ENCODE measurements around the gene RECQL. TPM values are rescaled to one million over a fixed set of nuclear protein-coding genes. Genes with fewer than 3 reads are reported as not detected.
"Not testable (repeated sequence)": the region's sequence is repeated elsewhere in the genome, so short reads cannot be mapped to it uniquely, and the experiment has no call there.

Gene RECQL
- total RNA-seq, 1 experiment from 2014 or later: 75.4 TPM

DNA sequence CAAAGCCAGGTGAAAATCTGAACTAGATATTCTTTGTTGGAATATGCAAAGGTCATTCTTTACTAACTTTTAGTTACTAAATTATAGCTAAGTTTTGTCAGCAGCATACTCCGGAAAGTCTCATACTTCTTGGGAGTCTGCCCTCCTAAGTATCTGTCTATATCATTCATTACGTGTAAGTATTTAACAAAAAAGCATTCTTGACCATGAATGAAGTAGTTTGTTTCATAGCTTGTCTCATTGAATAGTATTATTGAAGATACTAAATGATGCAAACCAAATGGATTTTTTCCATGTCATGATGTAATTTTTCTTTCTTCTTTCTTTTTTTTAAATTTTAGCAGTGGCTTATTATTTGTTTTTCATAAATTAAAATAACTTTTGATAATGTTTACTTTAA lies 14.8 kb upstream of the RECQL start:
- in situ Hi-C loops (cut with HindIII; ENCODE audit: low pct_unique_long_range_greater_than_20kb, low sequenced_read_pairs): no loop called here

DNA sequence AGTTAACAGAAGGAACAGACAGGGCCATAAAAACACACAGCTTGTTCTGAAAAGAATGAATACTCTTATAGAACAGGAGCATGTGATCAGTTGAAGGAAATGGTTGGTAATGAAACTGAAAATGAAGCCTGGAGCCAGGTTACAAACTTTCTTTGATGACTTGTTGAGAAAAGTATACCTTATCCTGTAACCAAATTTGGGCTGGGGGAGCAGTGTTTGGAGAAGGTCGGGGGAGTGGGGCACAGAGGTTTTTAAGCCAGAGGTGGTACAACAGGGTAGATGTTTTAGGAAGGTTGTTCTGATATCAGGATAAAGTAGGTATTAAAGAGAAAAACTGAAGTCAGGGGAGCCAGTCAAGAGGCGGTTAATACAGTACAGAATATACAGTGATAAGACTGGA lies 8.3 kb upstream of the RECQL start:
- in situ Hi-C loops (cut with HindIII; ENCODE audit: low pct_unique_long_range_greater_than_20kb, low sequenced_read_pairs): no loop called here
- no peak for DNase-seq (ENCODE audit: low read depth)

More for the DNA sequence above, 14.8 kb upstream of the RECQL start:
- no peak for DNase-seq (ENCODE audit: low read depth)

DNA sequence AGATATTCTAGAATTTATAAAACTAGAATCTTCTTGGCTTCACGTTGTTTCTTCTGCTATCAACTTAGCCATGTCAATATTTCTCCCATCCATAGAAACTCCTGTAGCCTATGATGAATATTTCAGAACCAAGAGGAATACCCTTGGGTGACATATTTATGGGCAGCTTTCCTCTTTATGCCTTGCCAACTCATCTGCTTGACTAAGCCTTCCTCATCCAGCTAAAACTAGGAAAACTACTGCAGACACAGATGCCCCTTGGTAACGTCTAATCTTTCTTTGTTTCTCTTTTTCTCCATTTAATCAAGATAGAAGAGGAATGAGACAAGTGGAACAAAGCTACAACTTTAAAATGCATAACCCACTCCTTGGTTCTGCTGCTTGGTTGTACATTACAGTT lies 6.4 kb upstream of the RECQL start:
- in situ Hi-C loops (cut with HindIII; ENCODE audit: low pct_unique_long_range_greater_than_20kb, low sequenced_read_pairs): no loop called here
- DNase-seq (ENCODE audit: low read depth): no peak

GRCh38 chr12:21505888-21506287 lies 4.5 kb upstream of the RECQL start:
- in situ Hi-C loops (cut with HindIII; ENCODE audit: low pct_unique_long_range_greater_than_20kb, low sequenced_read_pairs): no loop called here
- no peak for DNase-seq (ENCODE audit: low read depth)

GRCh38 chr12:21502872-21503271 lies 1.4 kb upstream of the RECQL start:
- no peak for DNase-seq (ENCODE audit: low read depth)
- in situ Hi-C loops (cut with HindIII; ENCODE audit: low pct_unique_long_range_greater_than_20kb, low sequenced_read_pairs): no loop called here

DNA sequence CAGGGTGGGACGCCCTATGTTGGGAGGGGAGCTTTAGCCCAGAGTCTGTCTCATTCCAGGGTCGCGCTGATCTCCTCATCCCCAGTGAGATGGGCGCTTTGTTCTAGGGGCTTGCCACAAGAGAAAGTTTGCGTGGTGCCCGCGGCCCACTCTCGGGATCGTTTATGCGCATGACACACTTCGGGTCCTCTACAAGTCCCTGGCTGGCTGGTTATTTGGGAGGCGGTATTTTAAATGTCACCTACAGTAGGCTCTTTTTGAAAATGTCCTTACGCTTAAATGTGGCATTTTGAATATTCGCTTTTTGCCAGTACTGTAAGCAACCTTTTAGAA lies 695 bp upstream of the RECQL start:
- in situ Hi-C loops (cut with HindIII; ENCODE audit: low pct_unique_long_range_greater_than_20kb, low sequenced_read_pairs): no loop called here
- DNase-seq (ENCODE audit: low read depth): peak; percentile 24

DNA sequence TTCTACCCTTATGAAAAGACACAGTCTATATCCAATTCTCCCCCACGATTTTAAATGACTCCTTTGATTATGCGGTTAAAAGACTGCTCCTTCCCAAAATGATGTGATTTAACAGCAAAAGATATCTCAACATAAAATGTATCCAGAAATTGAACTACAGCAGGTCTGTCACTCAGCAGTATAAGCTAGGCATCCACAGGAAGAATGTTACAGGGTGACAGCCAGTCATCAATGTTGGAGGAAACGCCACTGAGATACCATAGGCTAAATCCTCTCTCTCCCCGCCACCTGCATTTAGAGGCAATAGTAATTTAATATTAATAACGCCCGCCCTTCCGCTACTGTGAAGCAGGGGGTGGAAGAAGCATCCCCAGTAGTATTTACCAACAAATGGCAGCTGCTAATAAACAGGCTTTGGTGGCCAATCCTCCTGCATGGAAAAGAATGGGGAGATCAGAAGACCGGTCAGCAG lies 613 bp downstream of the RECQL start:
- DNase-seq (ENCODE audit: low read depth): no peak
- in situ Hi-C loops (cut with HindIII; ENCODE audit: low pct_unique_long_range_greater_than_20kb, low sequenced_read_pairs): no loop called here

- in situ Hi-C loops (cut with HindIII; ENCODE audit: low pct_unique_long_range_greater_than_20kb, low sequenced_read_pairs): no loop called here
- DNase-seq (ENCODE audit: low read depth): no peak
Measured at GRCh38 chr12:21499765-21500164, 1.7 kb downstream of the RECQL start.

GRCh38 chr12:21485998-21486397 lies 15.4 kb downstream of the RECQL start:
- no peak for DNase-seq (ENCODE audit: low read depth)
- in situ Hi-C loops (cut with HindIII; ENCODE audit: low pct_unique_long_range_greater_than_20kb, low sequenced_read_pairs): no loop called here

DNA sequence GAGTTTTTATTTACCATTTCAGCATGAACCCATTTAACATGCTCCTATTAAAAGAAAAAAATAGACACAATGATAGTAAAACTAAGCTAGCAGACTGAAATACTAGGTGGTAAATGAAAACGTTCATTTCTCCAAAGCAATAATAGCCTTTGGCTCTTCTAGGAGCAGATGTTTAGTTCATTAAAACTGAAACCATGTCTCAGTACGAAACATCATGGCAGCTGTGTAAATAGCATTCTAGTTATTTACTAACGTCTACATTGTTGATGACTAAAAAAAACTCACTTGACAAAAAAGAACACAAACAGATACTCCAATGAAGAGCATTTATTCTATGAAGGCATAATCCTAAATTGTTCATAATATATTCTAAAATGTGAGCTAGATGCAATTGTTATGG lies 17.9 kb downstream of the RECQL start:
- no peak for DNase-seq (ENCODE audit: low read depth)
- in situ Hi-C loops (cut with HindIII; ENCODE audit: low pct_unique_long_range_greater_than_20kb, low sequenced_read_pairs): no loop called here

DNA sequence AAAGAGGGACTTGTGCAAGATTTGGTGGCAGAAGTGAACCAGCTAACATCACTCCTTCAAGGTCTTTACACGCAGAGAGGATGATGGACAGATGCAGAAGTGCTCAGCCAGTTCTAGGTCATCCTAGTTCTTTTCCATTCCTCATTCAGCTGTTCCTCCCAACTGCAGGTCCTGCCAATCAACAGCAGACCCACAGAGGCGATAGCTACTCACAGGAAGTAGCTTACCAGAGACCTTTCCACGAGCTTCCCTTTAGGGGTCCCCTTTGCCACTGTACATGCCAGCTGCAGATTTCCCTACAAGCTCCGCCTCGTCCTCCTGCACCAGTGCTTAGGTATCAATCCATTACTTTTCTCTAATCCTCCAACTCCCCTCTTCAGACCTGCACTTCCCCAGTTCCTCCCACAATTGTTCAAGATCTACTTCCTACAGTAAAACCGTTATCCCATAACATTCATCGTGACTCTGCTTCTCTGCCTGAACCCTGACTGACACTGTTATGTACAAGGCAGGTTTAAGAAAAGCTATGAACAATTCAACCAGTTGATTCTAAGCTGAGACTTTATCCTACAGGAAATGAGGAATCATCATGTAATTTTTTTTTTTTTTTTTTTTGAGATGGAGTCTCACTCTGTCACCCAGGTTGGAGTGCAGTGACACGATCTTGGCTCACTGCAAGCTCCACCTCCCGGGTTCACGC lies 22.5 kb downstream of the RECQL start:
- DNase-seq (ENCODE audit: low read depth): no peak
- in situ Hi-C loops (cut with HindIII; ENCODE audit: low pct_unique_long_range_greater_than_20kb, low sequenced_read_pairs): no loop called here

DNA sequence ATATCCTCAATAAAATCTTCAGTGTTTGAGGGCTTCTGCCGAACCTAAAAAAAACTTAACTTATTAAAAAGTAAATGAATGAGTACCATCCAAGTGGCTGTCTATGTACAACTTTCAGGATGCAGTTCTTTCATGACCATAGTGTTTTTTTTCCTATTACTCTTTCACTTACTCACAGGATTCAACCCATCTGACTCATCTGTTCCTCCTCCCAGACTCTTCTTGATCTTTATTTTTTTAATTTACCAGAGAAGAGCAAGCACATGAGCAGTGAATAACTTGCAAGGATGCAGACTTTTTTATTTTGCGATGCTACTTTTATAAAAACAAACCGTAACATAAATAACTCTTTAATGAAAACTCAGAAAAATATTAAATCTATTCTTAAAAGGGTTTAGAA lies 24.5 kb downstream of the RECQL start:
- in situ Hi-C loops (cut with HindIII; ENCODE audit: low pct_unique_long_range_greater_than_20kb, low sequenced_read_pairs): no loop called here
- DNase-seq (ENCODE audit: low read depth): peak; percentile 53

DNA sequence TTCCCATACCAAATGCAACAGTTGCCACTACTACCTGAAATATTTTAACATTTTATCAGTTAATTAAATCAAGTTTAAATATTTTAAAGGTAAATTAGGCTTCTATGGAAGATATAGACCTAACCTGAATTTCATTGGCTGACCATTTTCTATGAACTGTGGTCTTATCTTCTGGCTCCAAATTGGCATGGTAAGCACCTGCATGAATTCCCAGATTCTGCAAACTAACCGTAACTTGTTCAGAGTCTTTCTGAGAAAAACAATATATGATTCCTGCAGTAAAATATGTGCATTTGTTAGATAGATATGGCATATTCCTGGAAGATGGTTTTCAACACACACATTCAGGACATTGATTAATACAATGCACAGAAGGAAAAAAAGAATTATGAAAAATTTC lies 25.9 kb downstream of the RECQL start:
- in situ Hi-C loops (cut with HindIII; ENCODE audit: low pct_unique_long_range_greater_than_20kb, low sequenced_read_pairs): no loop called here
- no peak for DNase-seq (ENCODE audit: low read depth)

DNA sequence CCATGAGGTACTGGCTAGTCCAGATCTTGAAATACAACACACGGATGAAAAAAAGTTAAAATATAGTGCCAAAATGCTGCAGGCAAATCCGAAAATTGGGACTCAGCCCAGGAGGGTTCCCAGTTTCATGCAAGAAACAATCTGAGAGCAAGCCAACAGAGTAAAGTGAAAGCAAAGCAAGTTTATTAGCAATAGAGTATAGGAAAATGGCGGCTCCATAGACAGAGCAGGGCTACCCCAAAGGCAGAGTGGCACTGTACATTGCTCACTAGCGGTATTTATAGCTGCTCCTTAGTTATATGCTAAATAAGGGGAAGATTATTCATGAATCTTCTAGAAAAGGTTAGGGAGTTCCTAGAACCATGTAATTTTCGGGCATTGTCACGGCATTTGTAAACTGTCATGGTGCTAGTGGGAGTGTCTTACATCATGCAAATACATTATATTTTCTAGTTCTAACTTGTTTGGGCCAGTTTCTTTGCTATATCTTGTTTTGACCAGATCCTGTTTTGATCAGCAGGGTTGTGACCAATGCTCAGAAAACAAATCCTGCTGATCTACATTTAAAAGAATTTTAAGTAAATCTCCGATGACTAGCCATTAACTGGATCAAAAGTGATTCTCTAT lies 29.1 kb downstream of the RECQL start:
- in situ Hi-C loops (cut with HindIII; ENCODE audit: low pct_unique_long_range_greater_than_20kb, low sequenced_read_pairs): no loop called here

DNA sequence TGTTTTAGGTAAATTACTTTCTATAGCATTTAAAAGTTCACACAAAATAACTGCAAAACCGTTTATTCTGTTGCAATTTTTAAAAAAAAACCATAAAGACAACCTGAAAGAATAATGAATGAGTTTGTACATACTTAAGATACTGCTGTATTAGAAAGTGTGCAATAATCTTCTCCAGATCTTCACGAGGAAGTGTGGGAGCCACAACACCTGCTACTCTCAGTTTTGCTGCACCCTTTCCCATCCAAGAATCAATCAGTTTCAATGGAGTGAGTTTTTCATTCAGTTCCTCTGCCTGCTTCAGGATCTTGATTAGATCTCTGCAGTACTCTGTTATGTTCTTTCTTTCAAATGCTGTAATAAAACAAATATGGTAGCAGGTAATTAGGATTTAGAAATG lies 30.1 kb downstream of the RECQL start:
- no peak for DNase-seq (ENCODE audit: low read depth)
- in situ Hi-C loops (cut with HindIII; ENCODE audit: low pct_unique_long_range_greater_than_20kb, low sequenced_read_pairs): no loop called here

More for the DNA sequence above, 29.1 kb downstream of the RECQL start:
- no peak for DNase-seq (ENCODE audit: low read depth)

DNA sequence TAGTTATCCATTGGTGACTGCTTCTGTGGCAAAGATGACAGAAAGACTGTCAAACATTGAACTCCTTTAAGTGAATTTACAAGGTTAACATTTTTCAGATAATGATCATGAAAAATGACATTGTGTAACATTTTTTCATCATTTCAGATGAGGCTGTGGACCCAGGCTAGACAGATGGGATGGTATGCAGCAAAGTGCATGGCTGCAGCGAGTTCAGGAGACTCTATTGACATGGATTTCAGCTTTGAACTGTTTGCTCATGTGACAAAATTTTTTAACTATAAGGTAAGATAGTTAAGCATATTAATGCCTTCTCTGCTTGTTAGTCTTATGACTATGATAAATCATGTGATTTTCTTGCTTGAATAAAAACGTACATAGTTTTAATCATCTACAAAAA lies 34.1 kb downstream of the RECQL start:
- in situ Hi-C loops (cut with HindIII; ENCODE audit: low pct_unique_long_range_greater_than_20kb, low sequenced_read_pairs); DNase-seq (ENCODE audit: low read depth): not testable (repeated sequence)

- in situ Hi-C loops (cut with HindIII; ENCODE audit: low pct_unique_long_range_greater_than_20kb, low sequenced_read_pairs): no loop called here
- no peak for DNase-seq (ENCODE audit: low read depth)
Measured at GRCh38 chr12:21459474-21459873, 42.0 kb downstream of the RECQL start.

GRCh38 chr12:21456291-21456780 lies 45.1 kb downstream of the RECQL start:
- no peak for DNase-seq (ENCODE audit: low read depth)
- in situ Hi-C loops (cut with HindIII; ENCODE audit: low pct_unique_long_range_greater_than_20kb, low sequenced_read_pairs): no loop called here

- DNase-seq (ENCODE audit: low read depth): no peak
- in situ Hi-C loops (cut with HindIII; ENCODE audit: low pct_unique_long_range_greater_than_20kb, low sequenced_read_pairs): no loop called here
Measured at GRCh38 chr12:21453312-21453852, 48.1 kb downstream of the RECQL start.

DNA sequence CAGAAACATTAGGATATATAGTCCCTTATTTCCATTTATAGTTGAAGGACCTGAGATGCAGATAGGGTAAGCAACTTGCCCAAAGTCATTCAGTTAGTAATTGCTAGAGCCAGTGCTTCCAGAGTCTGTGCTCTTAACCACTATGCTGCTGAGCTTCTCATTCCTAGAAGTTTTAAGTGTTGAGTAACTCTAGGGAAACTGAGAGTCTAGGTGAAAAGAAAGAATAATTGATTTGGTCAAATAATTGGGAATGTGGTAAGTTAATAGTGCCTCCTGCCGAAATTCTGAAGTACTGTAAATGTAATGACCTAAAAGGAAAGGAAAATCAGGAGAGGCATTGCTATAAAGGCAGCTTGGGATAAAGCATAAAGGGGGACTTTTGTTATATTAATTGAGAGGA lies 49.9 kb downstream of the RECQL start:
- in situ Hi-C loops (cut with HindIII; ENCODE audit: low pct_unique_long_range_greater_than_20kb, low sequenced_read_pairs): no loop called here
- DNase-seq (ENCODE audit: low read depth): peak; percentile 18
